Large intestine (tissue), 3 donors: Measurements from ENCODE around the gene TBC1D22A. TPM values are rescaled to one million over a fixed set of nuclear protein-coding genes. Genes with fewer than 3 reads are reported as not detected.

Experiments
- DNase-seq, 2 donors: peaks; one replicate each; pipeline versions ENCODE4 v3.0.0 to v3.0.0-alpha.2; 2013
- H3K27ac ChIP-seq: one replicate; pipeline ENCODE4 v1.5.1; 2013; ENCODE audit warnings: low read length
- H3K27me3 ChIP-seq: 2 replicates; pipeline ENCODE4 v1.6.1; 2013; ENCODE audit warnings: low read length; ENCODE audit not compliant: control insufficient read depth, insufficient read depth
- H3K36me3 ChIP-seq: 2 replicates; pipeline ENCODE4 v1.6.1; 2013; ENCODE audit warnings: low read length; ENCODE audit not compliant: control insufficient read depth, insufficient read depth
- H3K4me1 ChIP-seq: one replicate; pipeline ENCODE4 v1.6.1; 2013; ENCODE audit warnings: low read length; ENCODE audit not compliant: control insufficient read depth, insufficient read depth
- H3K4me3 ChIP-seq: one replicate; pipeline ENCODE4 v1.5.1; 2013; ENCODE audit warnings: low read length
- H3K9me3 ChIP-seq: one replicate; pipeline ENCODE4 v1.6.1; 2013; ENCODE audit warnings: mild to moderate bottlenecking, low read depth, low read length, moderate library complexity; ENCODE audit not compliant: control insufficient read depth
- WGBS: methylation state at CpG from one replicate; pipeline ENCODE4 v1.1.5; 2013; ENCODE audit warnings: low lambda C conversion rate; ENCODE audit not compliant: insufficient coverage; 5-methylcytosine and 5-hydroxymethylcytosine counted together
- polyA plus RNA-seq: library from polyadenylated mRNA; unstranded; fragments of 120-200 nt; gene quantifications from one replicate; pipeline ENCODE4 v1.2.1, GENCODE V29; 2013

TBC1D22A gene
- polyA plus RNA-seq, 1 donor = 21.5 TPM

- Histone ChIP-seq H3K4me3 (no peak overlapping the region), H3K4me1 (no peaks in the 10 kb centered on the region), H3K9me3 (no peaks in the 10 kb centered on the region), H3K27me3 (no peaks in the 10 kb centered on the region), H3K36me3 (peaks cover 9% of the 10 kb centered on the region), H3K27ac (no peak overlapping the region)
- DNase-seq = no peak
- no CpG with 5 or more reads among the region's 10 CpGs for WGBS
Observed at GRCh38 chr22:47064416-47064815, 302.0 kb downstream of the TBC1D22A start.

- WGBS = 100% methylated on average over 2 of the region's 26 CpGs
- Histone ChIP-seq H3K9me3 (no peaks in the 10 kb centered on the region), H3K36me3 (peaks cover 6% of the 10 kb centered on the region), H3K27ac (no peak overlapping the region), H3K4me3 (no peak overlapping the region), H3K27me3 (no peaks in the 10 kb centered on the region), H3K4me1 (no peaks in the 10 kb centered on the region)
- DNase-seq = no peak
Observed at GRCh38 chr22:47065756-47066615, 303.5 kb downstream of the TBC1D22A start.

GRCh38 chr22:47066616-47066905, 304.1 kb downstream of the TBC1D22A start:
- H3K27ac ChIP-seq = no peak overlapping the region
- no peak for DNase-seq
- WGBS = no CpG with 5 or more reads among the region's 7 CpGs
- H3K36me3 ChIP-seq = peaks cover 3% of the 10 kb centered on the region
- no peak overlapping the region for H3K4me3 ChIP-seq
- no peaks in the 10 kb centered on the region for H3K27me3 ChIP-seq
- H3K9me3 ChIP-seq = no peaks in the 10 kb centered on the region
- no peaks in the 10 kb centered on the region for H3K4me1 ChIP-seq

- no peak overlapping the region for H3K4me3 ChIP-seq
- DNase-seq = no peak
- WGBS = no CpG with 5 or more reads among the region's 13 CpGs
Observed at GRCh38 chr22:47067321-47067890, 305.0 kb downstream of the TBC1D22A start.

GRCh38 chr22:47067911-47068625, 305.6 kb downstream of the TBC1D22A start:
- WGBS = 100% methylated on average over 1 of the region's 14 CpGs
- Histone ChIP-seq H3K4me3 (no peak overlapping the region), H3K36me3 (peaks cover under 1% of the 10 kb centered on the region), H3K4me1 (no peaks in the 10 kb centered on the region), H3K27me3 (no peaks in the 10 kb centered on the region), H3K9me3 (no peaks in the 10 kb centered on the region), H3K27ac (no peak overlapping the region)
- DNase-seq = no peak

More at GRCh38 chr22:47067321-47067890, 305.0 kb downstream of the TBC1D22A start:
- Histone ChIP-seq H3K9me3 (no peaks in the 10 kb centered on the region), H3K4me1 (no peaks in the 10 kb centered on the region), H3K36me3 (peaks cover 3% of the 10 kb centered on the region), H3K27ac (no peak overlapping the region), H3K27me3 (no peaks in the 10 kb centered on the region)

GRCh38 chr22:47068626-47068996, 306.2 kb downstream of the TBC1D22A start:
- 100% methylated on average over 3 of the region's 5 CpGs for WGBS
- Histone ChIP-seq H3K36me3 (peaks cover 2% of the 10 kb centered on the region), H3K27ac (no peak overlapping the region), H3K9me3 (no peaks in the 10 kb centered on the region), H3K4me3 (no peak overlapping the region), H3K27me3 (no peaks in the 10 kb centered on the region), H3K4me1 (no peaks in the 10 kb centered on the region)
- DNase-seq = no peak

GRCh38 chr22:47069270-47069669, 306.8 kb downstream of the TBC1D22A start:
- Histone ChIP-seq H3K9me3 (no peaks in the 10 kb centered on the region), H3K4me3 (no peak overlapping the region), H3K4me1 (no peaks in the 10 kb centered on the region), H3K27ac (no peak overlapping the region), H3K27me3 (no peaks in the 10 kb centered on the region), H3K36me3 (peaks cover 5% of the 10 kb centered on the region)
- WGBS = 100% methylated on average over 1 of the region's 14 CpGs
- DNase-seq = no peak

- Histone ChIP-seq H3K36me3 (peaks cover 5% of the 10 kb centered on the region), H3K27ac (no peak overlapping the region), H3K4me1 (no peaks in the 10 kb centered on the region), H3K9me3 (no peaks in the 10 kb centered on the region), H3K4me3 (no peak overlapping the region), H3K27me3 (no peaks in the 10 kb centered on the region)
- no peak for DNase-seq
- no CpG with 5 or more reads among the region's 11 CpGs for WGBS
Observed at GRCh38 chr22:47071078-47071806, 308.8 kb downstream of the TBC1D22A start.

GRCh38 chr22:47071807-47072641, 309.6 kb downstream of the TBC1D22A start:
- Histone ChIP-seq H3K4me1 (no peaks in the 10 kb centered on the region), H3K27ac (no peak overlapping the region), H3K9me3 (no peaks in the 10 kb centered on the region), H3K4me3 (no peak overlapping the region), H3K36me3 (peaks cover 7% of the 10 kb centered on the region), H3K27me3 (no peaks in the 10 kb centered on the region)
- WGBS = no CpG with 5 or more reads among the region's 13 CpGs
- no peak for DNase-seq

GRCh38 chr22:47072642-47072967, 310.2 kb downstream of the TBC1D22A start:
- no peak overlapping the region for H3K27ac ChIP-seq
- H3K9me3 ChIP-seq = no peaks in the 10 kb centered on the region
- DNase-seq = no peak
- peaks cover 7% of the 10 kb centered on the region for H3K36me3 ChIP-seq
- 100% methylated on average over 1 of the region's 7 CpGs for WGBS
- no peaks in the 10 kb centered on the region for H3K27me3 ChIP-seq
- H3K4me1 ChIP-seq = no peaks in the 10 kb centered on the region
- H3K4me3 ChIP-seq = no peak overlapping the region
